Right ventricle myocardium superior (tissue), 1 donor: ENCODE data around the gene CTXND1. TPM values are rescaled to one million over a fixed set of nuclear protein-coding genes. Genes with fewer than 3 reads are reported as not detected.
A peak's percentile ranks its signal among the peaks of the same experiment; 100 is the strongest.

Experiments
- ATAC-seq: fragments of 200-7000 bp; cut with Tn5 transposase; one replicate; pipeline ENCODE4 v1.9.1; 2020; ENCODE audit warnings: mild to moderate bottlenecking; ENCODE audit not compliant: poor library complexity
- DNase-seq: peaks from one replicate; pipeline ENCODE4 v3.0.0-alpha.2; 2020
- intact Hi-C: fragments of 100-400 bp; cut with DNase I; formaldehyde crosslinking; loops from one replicate; pipeline ENCODE4 v1.11.2; 2022
- total RNA-seq: library from RNA; stranded (reverse); fragmentation: NEBNext Ultra II Directional; extraction: Animal tissue kit (Norgen Biotek cat#: 25700); gene quantifications from one replicate; pipeline ENCODE4 v1.2.1, GENCODE V29; 2021
- donor health status: DM: no; HTN: yes; CAD: no; lungs with severe emphysema.

Gene CTXND1
- total RNA-seq, 1 donor from 2014 or later = 0.94 TPM

DNA sequence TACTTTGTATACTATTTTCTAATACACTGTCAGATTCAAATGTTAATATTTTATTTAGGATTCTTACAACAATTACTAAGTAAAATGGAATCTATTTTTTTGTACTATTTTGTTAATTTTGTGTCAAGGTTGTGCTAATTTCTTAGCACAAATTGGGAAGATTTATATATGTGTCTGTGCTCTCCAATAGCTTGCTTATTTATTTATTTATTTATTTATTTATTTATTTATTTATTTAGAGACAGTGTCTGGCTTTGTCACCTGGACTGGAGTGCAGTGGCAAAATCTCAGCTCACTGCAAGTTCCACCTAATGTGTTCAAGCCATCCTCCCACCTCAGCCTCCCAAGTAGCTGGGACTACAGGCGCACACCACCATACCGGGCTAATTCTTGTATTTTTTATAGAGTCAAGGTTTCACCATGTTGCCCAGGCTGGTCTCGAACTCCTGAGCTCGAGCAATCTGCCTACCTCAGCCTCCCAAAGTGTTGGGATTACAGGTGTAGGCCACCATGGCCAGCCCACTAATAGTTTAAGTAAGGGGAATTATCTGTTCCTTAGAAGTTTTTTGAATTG lies 34.6 kb downstream of the CTXND1 start:
- DNase-seq (no peak), ATAC-seq (no peak)
- intact Hi-C loops = no loop called here

DNA sequence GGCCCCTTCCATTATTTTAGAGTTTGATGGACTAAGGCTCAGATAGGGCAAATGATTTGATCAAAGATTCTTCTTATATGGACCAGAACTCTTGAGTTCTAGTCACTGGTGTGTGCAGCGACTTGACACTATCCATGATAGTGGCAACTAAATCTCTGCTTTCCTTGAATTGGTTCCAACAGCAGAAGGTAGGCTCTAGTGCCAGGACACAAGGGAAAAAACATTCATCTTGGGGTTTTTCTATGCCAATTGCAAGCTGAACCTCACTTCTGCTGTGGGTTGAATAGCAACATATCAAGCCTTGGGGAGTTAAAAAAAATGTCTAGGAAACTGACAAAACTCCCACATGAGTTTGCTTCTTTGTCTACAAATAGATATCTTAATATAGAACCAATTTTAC lies 35.1 kb downstream of the CTXND1 start:
- DNase-seq (no peak), ATAC-seq (no peak)
- intact Hi-C loops = no loop called here

DNA sequence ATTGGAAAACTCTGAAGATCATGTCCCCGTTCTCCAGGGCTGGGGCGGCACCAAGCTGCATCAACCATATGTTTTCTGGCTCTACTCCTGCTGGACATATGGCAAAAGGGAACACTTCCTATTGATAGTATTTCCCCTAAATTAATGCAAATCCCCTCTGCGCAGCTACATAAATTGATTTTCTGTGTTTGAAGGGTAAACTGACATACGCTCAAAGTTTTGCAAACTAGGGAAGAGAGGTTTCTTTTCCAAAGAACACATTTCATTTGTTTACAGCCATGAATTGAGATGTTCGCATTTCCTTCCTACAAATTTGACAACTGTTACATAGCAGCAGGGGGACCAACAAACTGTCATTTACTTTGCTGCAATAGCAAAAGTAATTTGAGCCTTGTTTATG lies 35.9 kb downstream of the CTXND1 start:
- intact Hi-C loops = no loop called here
- ATAC-seq = no peak
- no peak for DNase-seq

DNA sequence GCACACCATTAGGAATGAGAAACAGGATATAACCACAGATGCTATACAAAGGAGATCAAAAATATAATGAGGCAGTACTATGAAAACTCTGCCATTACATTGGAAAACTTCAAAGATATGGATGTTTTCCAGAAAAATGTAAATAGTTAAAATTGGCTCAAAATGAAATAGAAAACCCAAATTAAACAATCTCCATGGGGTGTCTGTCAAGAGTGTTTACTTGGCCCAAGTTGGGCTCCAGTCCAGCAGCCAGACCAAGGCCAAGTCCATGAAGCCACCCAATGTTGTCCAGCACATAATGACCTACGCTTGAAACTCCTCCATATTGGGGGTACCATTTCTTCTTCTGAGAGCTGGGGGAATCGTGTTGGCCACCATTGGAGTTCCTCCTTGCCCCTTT lies 37.1 kb downstream of the CTXND1 start:
- intact Hi-C loops = no loop called here
- ATAC-seq = no peak
- no peak for DNase-seq

DNA sequence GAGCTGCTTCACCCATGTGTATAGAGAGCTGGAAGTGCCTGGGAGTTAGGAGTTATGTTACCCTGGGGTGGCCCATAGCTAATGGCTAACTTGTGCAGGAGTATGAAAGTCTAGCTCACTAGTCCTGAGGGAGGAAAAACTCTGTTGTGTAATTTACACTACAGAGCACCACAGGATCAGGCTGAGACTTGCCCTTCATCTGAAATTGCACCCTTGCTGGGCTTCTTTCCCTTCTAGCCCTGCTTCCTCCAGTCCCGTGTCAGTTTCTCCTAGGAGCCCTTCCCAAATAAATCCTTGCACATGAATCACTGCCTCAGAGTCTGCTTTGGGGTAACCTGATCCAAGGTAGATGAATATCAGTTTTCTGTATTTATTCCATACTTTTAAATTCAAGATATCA lies 40.0 kb downstream of the CTXND1 start:
- no peak for ATAC-seq
- intact Hi-C loops = no loop called here
- DNase-seq = no peak

DNA sequence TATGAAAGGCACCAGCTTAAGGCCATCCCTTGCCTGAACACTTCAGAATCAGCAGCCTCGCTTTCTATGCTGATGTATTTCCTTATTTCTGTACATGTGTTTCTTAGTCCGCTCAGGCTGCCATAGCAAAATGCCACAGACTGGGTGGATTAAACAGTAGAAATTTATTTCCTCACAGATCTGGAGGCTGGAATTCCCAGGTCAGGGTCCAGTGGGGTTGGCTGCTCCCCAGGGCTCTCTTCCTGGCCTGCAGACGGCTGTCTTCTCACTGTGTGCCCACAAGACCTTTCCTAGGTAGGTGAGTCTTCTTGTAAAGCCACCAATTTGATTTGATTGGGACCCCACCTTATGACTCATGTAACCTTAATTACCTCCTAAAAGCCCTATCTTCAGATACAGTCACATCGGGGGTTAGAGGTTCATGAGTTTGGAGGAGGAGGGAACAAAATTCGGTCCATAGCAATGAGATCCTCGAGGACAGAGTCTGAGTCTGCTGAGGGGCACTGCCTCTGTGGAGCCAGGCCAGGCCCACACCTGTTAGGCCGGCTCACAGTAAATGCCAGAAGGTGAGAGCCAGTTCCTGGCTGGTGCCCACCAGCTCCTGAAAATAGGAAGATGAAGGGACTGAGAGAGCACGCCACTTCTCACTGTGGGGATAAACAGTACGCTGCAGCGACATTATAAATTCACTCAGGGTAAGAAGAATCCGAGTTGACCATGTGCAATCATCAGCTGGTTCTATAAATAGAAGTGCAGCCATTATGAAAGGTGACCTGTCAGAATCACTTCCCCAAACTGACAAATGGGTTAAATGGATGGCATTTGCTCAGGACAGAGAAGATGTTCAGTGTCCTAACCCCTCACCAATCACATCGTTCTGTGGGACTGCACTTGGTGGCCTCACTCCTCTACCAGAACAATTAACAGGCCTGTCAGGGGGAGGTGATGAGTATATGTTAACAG lies 41.1 kb downstream of the CTXND1 start:
- DNase-seq = no peak

DNA sequence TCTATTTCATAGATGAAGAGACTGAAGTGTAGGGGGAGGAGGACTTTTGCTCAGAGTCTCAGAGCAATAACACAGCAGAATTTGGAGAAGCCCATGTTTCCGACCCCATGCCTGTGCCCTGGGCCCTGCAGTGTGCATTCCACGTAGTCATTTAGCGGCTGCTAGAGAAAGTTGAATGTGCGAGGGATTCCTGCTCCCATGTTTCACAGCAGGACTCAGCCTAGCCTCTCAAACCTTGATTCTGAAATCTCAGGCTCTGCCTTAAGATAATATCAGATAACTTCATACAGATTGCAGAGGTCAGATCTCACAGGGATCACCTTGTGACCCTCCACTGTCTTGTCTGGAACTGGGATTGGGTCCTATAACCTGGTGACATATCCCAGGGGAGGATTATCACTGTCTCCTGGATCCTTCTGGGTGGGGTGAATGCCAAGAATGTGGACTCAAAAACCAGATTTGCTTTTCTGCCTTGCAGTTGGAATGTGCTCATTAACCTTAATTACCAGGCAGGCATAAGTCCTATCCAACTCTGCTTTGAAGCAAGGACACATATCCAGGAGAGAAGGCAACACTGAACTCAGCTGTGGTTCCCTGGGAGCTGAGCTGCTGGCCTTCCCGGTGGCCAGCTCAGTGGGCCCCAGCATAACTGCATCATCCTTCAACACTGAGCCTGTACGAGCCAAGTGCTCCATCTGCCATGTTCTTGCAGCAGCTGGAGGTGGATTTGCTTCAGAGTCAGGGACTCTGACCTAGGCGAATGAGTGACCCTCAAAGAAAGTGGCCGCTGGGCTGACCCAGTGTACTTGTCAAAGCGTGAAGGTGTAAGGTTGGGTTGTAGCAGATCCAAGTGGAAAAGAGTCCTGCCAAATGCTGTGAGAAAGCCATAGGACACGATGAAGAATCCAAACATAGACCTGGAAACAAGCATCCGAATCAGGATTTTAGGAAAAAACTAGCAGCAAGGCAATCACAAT lies 43.0 kb downstream of the CTXND1 start:
- intact Hi-C loops = no loop called here
- ATAC-seq (peak; percentile 59), DNase-seq (no peak)

More for the DNA sequence above, 41.1 kb downstream of the CTXND1 start:
- no peak for ATAC-seq
- intact Hi-C loops = no loop called here

DNA sequence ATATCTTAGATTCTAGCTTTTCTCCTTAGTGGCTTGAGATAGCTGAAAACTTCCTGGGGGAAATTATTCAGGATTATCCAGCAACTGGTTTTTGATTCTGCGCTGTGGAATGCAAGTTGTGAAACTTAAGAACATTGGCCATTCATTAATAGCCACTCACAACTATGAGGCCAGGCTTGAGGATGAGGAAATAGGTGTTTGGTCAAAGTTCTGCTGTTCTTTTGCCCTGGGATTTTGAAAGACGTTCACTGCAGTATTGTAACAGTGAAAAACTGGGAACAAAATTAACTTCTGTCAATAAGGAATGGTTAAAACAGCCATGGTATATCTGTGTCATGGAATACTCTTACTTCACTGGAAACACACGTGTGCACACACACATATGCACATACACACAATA lies 44.1 kb downstream of the CTXND1 start:
- ATAC-seq (no peak), DNase-seq (no peak)
- intact Hi-C loops = no loop called here

DNA sequence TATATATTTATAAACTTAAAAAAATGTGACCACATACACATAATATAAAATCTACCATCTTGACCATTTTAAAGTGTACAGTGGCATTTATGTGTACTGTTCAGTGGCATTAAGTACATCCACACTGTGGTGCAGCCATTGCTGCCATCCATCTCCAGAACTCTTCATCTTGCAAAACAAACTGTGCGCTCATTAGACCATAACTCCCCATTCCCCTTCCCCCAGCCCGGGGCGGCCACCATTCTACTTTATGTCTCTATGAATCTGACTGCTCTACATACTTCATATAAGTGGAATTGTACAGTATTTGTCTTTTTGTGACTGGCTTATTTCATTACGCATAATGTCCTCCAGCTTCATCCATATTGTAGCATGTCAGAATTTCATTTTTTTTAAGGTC lies 47.8 kb downstream of the CTXND1 start:
- no peak for ATAC-seq
- intact Hi-C loops = no loop called here
- no peak for DNase-seq

DNA sequence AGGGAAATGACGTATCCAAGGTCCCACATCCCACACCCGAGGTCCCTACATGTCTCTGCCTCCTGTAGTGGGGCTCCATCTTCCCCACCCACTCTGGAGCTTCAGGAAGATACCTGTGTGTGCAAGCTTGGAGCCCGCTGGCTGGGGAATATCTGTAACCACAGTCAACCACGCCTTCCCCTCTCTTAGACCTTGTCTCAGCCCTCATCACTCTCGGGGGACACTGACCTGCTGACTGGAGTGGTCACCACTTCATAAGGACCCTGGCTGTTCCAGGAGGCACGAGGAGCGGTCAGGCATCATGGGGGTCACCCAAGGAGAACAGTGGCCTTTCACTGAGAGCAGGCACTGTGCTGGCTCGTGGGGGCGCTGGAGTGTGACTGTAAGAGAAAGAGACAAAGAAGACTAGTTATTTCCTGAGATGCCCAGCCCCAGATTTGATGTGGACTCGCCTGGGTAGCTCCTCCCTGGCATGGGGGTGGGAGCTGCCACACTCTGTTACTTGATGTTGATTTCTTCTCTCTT lies 48.6 kb downstream of the CTXND1 start:
- intact Hi-C loops = no loop called here

DNA sequence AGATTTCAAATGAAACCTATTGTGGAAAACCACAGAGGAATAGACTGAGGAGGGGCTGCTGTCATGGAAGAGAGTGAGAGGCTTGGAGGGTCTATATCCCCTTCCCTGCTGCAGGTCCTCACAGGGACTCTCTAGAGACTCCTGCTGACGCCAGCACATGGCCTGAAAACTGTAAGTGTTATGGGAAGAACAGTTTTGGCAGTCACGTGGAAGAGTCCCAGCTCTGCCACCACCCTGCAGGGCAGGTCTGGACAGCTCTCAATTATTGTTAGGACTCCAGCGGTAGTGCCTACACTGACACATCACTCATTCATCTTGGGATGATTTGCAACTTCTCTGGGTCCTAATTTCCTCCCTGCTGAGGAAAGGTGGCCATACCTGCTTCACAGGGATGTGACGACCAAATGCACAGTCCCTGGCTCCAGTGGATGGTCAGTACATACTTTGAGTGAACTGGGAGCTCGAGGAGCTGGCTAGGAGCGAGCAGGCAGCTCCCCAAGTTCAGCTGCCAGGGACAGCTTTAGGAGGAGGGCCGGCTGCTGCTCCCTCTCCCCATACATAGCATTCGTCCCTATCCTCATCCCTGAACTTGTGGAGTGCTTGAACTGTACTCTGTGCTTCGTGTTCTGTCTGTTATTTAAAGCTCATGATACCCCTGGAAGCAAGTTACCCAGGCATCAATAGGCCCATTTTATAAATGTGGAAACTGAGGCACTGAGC lies 49.2 kb downstream of the CTXND1 start:
- DNase-seq (no peak), ATAC-seq (no peak)
- intact Hi-C loops = no loop called here

More for the DNA sequence above, 48.6 kb downstream of the CTXND1 start:
- DNase-seq (no peak), ATAC-seq (no peak)

DNA sequence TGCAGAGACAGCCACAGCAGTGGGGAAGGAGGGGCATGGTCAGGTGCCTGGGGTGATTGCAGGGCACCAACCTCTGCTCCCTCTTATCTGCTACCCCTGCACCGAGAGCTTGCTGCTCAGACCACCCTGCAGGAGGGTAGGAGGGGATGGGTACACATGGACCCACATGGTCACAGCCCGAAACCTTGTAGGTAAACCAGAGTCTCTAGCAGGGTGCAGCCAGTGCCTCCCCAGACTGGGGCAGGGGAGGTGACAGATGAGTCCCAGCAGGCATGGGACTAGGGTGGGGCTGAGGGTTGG lies 50.0 kb downstream of the CTXND1 start:
- intact Hi-C loops = no loop called here
- DNase-seq (no peak), ATAC-seq (no peak)

DNA sequence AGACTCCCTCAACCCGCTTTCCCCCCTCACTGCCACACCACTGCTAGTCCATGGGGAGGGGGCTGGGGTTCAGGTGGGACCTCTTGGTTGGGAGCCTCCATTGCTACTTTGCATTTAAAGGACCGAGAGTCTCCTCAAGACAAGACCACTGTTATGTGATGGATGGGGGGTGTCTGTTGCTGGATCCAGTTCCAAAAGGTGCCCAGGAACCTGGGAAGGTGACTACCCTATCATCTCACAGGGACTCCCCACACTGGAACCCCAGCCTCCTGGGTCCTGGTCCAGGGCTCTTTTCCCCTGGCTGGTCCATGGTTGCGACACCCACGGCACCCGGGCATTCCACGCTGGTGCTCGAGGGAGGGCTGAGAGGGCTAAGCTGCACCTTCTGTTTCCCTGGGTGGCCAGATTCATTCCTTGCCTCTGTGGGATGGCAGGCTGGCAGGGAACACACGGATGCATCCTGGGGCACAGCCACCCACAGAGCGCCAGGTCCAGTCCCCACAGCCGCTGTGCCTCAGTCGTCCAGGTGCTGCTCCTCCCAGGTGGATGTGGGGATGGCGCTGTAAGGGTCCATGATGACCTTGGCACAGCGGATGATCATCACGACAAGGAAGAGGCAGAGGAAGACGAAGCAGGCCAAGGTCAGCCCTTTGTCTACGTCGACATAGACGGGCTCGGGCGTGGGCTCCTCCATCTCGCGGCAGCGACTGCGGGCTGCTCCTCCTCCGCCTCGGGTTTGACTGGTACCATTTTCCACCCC lies 50.6 kb downstream of the CTXND1 start:
- intact Hi-C loops = no loop called here
- DNase-seq = no peak
- ATAC-seq = no peak

DNA sequence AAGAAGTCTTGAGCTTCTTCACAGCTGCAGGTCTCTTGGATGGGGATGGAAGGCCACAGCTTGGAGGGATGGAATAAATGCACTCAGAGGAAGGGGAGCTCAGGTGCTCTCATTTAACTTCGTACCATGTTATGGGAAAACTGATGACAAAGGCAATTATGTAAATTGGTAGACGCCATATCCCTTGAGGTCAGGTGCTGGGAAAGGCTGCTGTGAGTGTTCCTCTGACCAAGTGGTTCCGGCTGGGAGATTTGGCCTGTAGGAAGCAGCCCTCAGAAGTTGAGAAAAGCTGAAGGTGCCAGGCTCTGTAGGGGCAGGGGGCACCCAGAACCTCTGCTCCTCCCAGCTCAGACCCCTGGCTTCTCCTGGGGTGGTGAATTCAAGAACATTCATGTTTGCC lies 52.1 kb downstream of the CTXND1 start:
- intact Hi-C loops = no loop called here
- no peak for ATAC-seq

DNA sequence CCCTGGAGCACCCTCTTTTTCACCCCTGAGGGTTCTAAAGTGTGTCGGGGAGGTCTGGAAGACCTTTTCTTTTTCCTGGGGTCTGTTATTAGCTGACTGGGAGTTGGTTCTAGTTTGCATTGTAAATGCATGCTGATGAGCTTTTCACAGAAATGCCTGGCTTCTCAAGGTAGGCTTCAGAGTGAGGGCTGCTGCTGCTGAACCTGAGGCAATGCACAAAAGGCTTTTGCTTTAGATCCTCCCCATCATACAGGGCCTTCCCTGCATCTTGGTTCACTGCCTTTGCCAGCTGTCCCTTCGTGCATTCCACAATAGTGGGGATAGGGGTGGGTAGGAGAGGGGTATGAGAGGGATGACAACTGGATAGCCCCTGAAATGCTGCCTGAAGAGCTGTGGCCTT lies 52.6 kb downstream of the CTXND1 start:
- no peak for ATAC-seq
- intact Hi-C loops = no loop called here
- no peak for DNase-seq

More for the DNA sequence above, 52.1 kb downstream of the CTXND1 start:
- no peak for DNase-seq

DNA sequence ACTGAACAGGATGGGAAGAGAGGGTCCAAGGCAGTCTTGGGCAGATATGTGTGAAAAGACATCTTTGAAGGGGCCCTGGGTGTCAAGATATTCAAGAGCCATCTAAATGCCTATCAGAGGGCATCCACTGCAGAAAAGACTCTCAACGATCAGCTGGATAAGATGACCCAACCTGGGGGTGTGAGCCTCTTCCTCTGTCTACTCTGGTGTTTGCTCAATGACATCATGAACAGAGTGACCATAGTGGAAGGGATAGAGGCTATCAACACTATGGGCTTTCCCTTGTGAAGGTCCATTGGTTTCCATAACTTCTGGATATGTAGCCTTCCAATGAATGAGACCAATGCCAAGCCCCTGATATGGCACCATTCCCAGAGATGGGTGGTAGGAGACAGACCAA lies 57.1 kb downstream of the CTXND1 start:
- intact Hi-C loops = no loop called here
- no peak for DNase-seq
- ATAC-seq = no peak

DNA sequence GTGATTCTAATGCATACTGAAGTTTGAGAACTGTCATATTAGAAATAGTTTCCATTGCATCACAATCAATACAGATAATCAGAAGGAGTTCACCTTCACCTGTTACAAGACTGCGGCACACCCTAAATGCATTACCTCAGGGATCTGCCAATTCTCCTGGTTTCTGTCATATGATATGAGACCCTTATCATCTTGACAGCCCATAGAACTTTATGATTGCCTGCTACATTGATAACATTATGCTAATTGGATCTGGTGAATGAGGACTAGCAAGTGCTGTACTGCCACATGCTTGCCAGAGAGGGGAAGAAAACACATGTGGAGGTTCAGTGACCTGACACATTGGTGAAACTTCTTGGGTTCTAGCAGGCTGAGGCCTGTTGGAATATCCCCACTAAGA lies 57.8 kb downstream of the CTXND1 start:
- intact Hi-C loops = no loop called here
- ATAC-seq = no peak
- no peak for DNase-seq
